ENCODE measurements around the gene KRT86.

- TF ChIP-seq, protein P1, sequence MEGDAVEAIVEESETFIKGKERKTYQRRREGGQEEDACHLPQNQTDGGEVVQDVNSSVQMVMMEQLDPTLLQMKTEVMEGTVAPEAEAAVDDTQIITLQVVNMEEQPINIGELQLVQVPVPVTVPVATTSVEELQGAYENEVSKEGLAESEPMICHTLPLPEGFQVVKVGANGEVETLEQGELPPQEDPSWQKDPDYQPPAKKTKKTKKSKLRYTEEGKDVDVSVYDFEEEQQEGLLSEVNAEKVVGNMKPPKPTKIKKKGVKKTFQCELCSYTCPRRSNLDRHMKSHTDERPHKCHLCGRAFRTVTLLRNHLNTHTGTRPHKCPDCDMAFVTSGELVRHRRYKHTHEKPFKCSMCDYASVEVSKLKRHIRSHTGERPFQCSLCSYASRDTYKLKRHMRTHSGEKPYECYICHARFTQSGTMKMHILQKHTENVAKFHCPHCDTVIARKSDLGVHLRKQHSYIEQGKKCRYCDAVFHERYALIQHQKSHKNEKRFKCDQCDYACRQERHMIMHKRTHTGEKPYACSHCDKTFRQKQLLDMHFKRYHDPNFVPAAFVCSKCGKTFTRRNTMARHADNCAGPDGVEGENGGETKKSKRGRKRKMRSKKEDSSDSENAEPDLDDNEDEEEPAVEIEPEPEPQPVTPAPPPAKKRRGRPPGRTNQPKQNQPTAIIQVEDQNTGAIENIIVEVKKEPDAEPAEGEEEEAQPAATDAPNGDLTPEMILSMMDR (IDR thresholded peaks at IDR 0.05), result peak; percentile 72 to 94 (median 91)
- TF ChIP-seq POLR2AphosphoS5 (IDR thresholded peaks at IDR 0.05) (peak in 2 of 4 donors; percentile 5 to 22), POLR2A (IDR thresholded peaks at IDR 0.05) (no peak), EP300 (IDR thresholded peaks at IDR 0.05) (no peak)
Measured at GRCh38 chr12:52278575-52279421, 4.4 kb downstream of the KRT86 start.
